Calu3 (cell line): Measurements from ENCODE around the gene FAM53A. TPM values are rescaled to one million over a fixed set of nuclear protein-coding genes. Genes with fewer than 3 reads are reported as not detected.
"Not testable (repeated sequence)": the region's sequence is repeated elsewhere in the genome, so short reads cannot be mapped to it uniquely, and the experiment has no call there.

Experiments
- BruUV-seq: library from RNA; stranded (reverse); fragments of 400-500 nt; replicated peaks from 2 replicates; lab custom pipeline; 2021; lab: Mats Ljungman, UMichigan
- CTCF ChIA-PET: fragments of 300-600 bp; sonication (Branson Sonifier 250); formaldehyde crosslinking; loops from one replicate; lab custom pipeline; 2022; ENCODE audit warnings: antibody characterized with exemption; lab: Charles Lee
- DNase-seq: peaks from one replicate; pipeline ENCODE4 v3.0.0; 2022
- H3K27ac Mint-ChIP-seq: one replicate; pipeline ENCODE4 v1.8.0; 2022; ENCODE audit warnings: mixed read lengths; ENCODE audit not compliant: unreplicated experiment
- H3K27me3 Mint-ChIP-seq: one replicate; pipeline ENCODE4 v1.8.0; 2022; ENCODE audit warnings: mixed read lengths; ENCODE audit not compliant: unreplicated experiment
- H3K36me3 Mint-ChIP-seq: one replicate; pipeline ENCODE4 v1.8.0; 2022; ENCODE audit warnings: mild to moderate bottlenecking, moderate library complexity, mixed read lengths; ENCODE audit not compliant: insufficient read depth, unreplicated experiment
- H3K4me1 Mint-ChIP-seq: one replicate; pipeline ENCODE4 v1.8.0; 2022; ENCODE audit warnings: mild to moderate bottlenecking, low read depth, mixed read lengths; ENCODE audit not compliant: unreplicated experiment
- H3K4me3 Mint-ChIP-seq: one replicate; pipeline ENCODE4 v1.8.0; 2022; ENCODE audit warnings: mild to moderate bottlenecking, low read depth, moderate library complexity, mixed read lengths; ENCODE audit not compliant: unreplicated experiment
- H3K9me3 Mint-ChIP-seq: one replicate; pipeline ENCODE4 v1.8.0; 2022; ENCODE audit warnings: low read depth, mixed read lengths; ENCODE audit not compliant: unreplicated experiment
- intact Hi-C: fragments of 100-400 bp; cut with micrococcal nuclease; formaldehyde crosslinking; loops from one replicate; pipeline ENCODE4 v1.10.0; 2022; ENCODE audit not compliant: unreplicated experiment
- total RNA-seq: library from RNA; stranded (reverse); gene quantifications from 2 replicates; pipeline ENCODE4 v1.2.3, GENCODE V29; 2022
- TF ChIP-seq, protein P1 (sequence below): fragments of 200-600 bp; IDR thresholded peaks from one replicate; pipeline ENCODE4 v1.8.0; 2022; ENCODE audit warnings: antibody characterized with exemption; ENCODE audit not compliant: unreplicated experiment

FAM53A gene
- total RNA-seq, 1 experiment from 2014 or later = 7.3 TPM

DNA sequence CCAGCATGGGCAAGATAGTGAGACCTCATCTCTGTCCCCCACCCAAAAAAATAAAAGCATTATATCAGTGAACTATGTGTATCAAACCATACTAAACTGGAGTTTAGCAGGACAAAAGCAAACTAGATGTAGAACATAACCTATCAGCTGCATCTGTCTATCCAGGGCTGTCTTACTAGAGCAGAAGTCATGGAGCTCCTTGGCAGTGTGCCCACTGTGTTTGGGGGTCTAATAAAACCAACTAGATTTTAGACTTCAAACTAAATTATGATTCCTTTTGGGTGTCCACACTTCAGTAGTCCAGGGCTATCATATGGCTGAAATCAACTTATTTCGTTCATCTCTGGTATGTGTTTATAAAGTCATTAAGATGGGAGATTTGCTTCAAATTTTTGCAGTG lies 19.8 kb upstream of the FAM53A start:
- Mint-ChIP-seq H3K4me1 (peaks cover 4% of the 10 kb centered on the region), H3K27ac (no peak overlapping the region), H3K27me3 (no peaks in the 10 kb centered on the region), H3K36me3 (peaks cover 36% of the 10 kb centered on the region), H3K9me3 (no peaks in the 10 kb centered on the region), H3K4me3 (no peak overlapping the region)
- no peak for DNase-seq
- intact Hi-C loops = no loop called here
- no TSS peak for BruUV-seq
- TF ChIP-seq, protein P1, sequence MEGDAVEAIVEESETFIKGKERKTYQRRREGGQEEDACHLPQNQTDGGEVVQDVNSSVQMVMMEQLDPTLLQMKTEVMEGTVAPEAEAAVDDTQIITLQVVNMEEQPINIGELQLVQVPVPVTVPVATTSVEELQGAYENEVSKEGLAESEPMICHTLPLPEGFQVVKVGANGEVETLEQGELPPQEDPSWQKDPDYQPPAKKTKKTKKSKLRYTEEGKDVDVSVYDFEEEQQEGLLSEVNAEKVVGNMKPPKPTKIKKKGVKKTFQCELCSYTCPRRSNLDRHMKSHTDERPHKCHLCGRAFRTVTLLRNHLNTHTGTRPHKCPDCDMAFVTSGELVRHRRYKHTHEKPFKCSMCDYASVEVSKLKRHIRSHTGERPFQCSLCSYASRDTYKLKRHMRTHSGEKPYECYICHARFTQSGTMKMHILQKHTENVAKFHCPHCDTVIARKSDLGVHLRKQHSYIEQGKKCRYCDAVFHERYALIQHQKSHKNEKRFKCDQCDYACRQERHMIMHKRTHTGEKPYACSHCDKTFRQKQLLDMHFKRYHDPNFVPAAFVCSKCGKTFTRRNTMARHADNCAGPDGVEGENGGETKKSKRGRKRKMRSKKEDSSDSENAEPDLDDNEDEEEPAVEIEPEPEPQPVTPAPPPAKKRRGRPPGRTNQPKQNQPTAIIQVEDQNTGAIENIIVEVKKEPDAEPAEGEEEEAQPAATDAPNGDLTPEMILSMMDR = no peak
- CTCF ChIA-PET = interaction anchor here (1.0 to 2.0 kb wide), 2 partner anchors 10 to 50 kb away, joined by 5 read pairs; no protein-coding TSS in a partner anchor

DNA sequence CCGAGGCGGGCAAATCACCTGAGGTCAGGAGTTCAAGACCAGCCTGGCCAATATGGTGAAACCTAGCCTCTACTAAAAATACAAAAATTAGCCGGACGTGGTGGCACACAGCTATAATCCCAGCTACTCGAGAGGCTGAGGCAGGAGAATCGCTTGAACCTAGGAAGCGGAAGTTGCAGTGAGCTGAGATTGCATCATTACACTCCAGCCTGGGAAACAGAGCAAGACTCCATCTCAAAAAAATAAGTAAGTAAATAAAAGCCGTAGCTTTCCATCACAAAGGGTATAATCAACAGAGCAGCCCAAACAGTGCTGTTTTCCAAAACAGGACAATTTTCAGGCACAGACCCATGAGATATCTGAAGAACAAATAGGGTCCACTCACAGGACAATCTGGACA lies 17.6 kb upstream of the FAM53A start:
- H3K36me3 Mint-ChIP-seq = peaks cover 32% of the 10 kb centered on the region
- DNase-seq, H3K9me3 Mint-ChIP-seq, H3K4me1 Mint-ChIP-seq, H3K4me3 Mint-ChIP-seq, intact Hi-C loops, BruUV-seq, H3K27ac Mint-ChIP-seq, H3K27me3 Mint-ChIP-seq, CTCF ChIA-PET: not testable (repeated sequence)

DNA sequence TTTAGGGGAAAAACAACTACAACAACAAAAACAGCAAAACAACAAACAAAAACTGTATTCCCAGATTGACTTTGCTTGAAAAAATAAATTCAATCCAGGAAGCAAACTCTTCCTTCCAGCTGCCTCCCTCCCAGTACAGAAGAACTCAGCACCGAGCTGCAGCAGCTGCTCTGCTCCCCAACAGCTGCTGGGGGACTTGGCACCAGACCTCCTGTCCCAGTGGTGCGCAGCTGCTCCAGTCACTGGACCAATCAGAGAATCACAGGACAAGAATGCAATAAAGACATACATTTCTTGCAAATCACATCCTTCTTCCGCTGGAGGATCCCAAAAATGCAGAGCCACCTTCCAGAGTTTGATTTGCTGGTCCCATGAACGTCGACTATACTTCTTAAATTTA lies 11.8 kb upstream of the FAM53A start:
- intact Hi-C loops = no loop called here
- H3K4me1 Mint-ChIP-seq = no peaks in the 10 kb centered on the region
- H3K9me3 Mint-ChIP-seq = no peaks in the 10 kb centered on the region
- CTCF ChIA-PET = interaction anchor here (0.7 to 1.0 kb wide), 2 partner anchors 13 to 187 kb away, joined by 4 to 6 read pairs; no protein-coding TSS in a partner anchor
- H3K4me3 Mint-ChIP-seq = no peak overlapping the region
- DNase-seq = no peak
- no peak overlapping the region for H3K27ac Mint-ChIP-seq
- H3K36me3 Mint-ChIP-seq = peaks cover 34% of the 10 kb centered on the region
- TF ChIP-seq, protein P1 = no peak
- BruUV-seq = no TSS peak
- no peaks in the 10 kb centered on the region for H3K27me3 Mint-ChIP-seq

DNA sequence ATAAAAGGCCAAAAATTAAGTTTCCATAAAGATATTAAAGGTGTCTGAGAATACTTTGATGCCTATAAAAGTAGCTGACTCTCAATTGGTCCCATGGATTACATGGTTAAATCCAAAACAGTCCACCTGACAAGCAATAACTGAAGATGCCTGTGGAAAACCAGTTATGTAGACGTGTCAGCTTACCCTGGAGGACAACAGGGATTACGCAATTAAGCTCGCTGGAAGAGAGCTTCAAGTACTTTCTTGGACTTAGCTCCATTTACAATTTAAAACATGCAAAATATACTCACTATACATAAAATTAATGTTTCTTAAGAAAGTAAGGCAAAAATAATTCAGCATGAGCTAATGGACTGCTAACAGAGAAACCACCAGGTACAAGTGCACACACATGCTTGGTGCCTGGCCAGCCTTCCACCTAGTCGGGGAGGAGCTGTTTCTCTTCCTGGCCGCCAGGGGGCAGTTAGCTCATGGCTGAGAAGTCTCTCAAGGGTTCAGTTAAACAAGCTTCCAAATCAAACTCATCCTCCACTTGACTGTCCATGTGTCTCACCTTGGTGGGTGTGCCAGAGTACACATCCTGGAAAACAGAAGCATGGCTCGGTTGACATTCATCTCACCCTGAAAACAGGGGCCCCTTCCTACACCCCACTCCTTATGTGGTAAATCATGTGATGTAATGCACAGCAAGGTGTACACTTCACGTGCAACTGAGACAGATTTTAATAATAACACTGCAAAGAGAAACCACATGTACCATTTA lies 9.2 kb upstream of the FAM53A start:
- intact Hi-C loops = no loop called here
- H3K27me3 Mint-ChIP-seq = no peaks in the 10 kb centered on the region
- TF ChIP-seq, protein P1 = peak; percentile 75
- H3K36me3 Mint-ChIP-seq = peaks cover 37% of the 10 kb centered on the region
- no peaks in the 10 kb centered on the region for H3K9me3 Mint-ChIP-seq
- CTCF ChIA-PET = interaction anchor here (0.6 to 1.7 kb wide), 7 partner anchors 10 to 422 kb away, joined by 3 to 21 read pairs (median 5); partner anchors contain the start of genes SLBP, TACC3 and TMEM129
- peak; percentile 73 for DNase-seq
- H3K27ac Mint-ChIP-seq = no peak overlapping the region
- H3K4me1 Mint-ChIP-seq = no peaks in the 10 kb centered on the region
- H3K4me3 Mint-ChIP-seq = no peak overlapping the region
- TSS peak; percentile 43 for BruUV-seq
